Measurements from ENCODE around the gene PRAMEF17. TPM values are rescaled to one million over a fixed set of nuclear protein-coding genes. Genes with fewer than 3 reads are reported as not detected.
A peak's percentile ranks its signal among the peaks of the same experiment; 100 is the strongest.
"Not testable (repeated sequence)": the region's sequence is repeated elsewhere in the genome, so short reads cannot be mapped to it uniquely, and the experiment has no call there.

The PRAMEF17 gene
- polyA plus RNA-seq (2013, experiment 1 of 2) = not detected
- polyA plus RNA-seq (2013, experiment 2 of 2) = not detected

- H2BK15ac ChIP-seq (ENCODE audit: low read depth, poor library complexity, severe bottlenecking); H3K27ac ChIP-seq (ENCODE audit: low read length, poor library complexity, severe bottlenecking); H3K23ac ChIP-seq (ENCODE audit: low read length in 2 of 2); H4K91ac ChIP-seq (ENCODE audit: low read length); H3K14ac ChIP-seq (ENCODE audit: low read length in 2 of 2); H3K36me3 ChIP-seq (ENCODE audit: control insufficient read depth in 1 of 2, insufficient read depth in 2 of 2, low read depth in 1 of 2, low read length in 2 of 2); H3K4ac ChIP-seq (ENCODE audit: low read depth in 1 of 2, low read length in 2 of 2); DNase-seq; H3K9me3 ChIP-seq (ENCODE audit: control insufficient read depth, low read length); H2BK5ac ChIP-seq (ENCODE audit: low read depth, low read length, poor library complexity, severe bottlenecking); H3K79me1 ChIP-seq (replicated peaks; ENCODE audit: low read length, poor library complexity, severe bottlenecking); H3K4me3 ChIP-seq (ENCODE audit: insufficient read depth in 1 of 2, low read depth in 1 of 2, low read length in 2 of 2); H3K4me2 ChIP-seq (ENCODE audit: low read length, poor library complexity, severe bottlenecking); H2BK12ac ChIP-seq (ENCODE audit: low read length in 2 of 2); H3K9ac ChIP-seq (ENCODE audit: low read length); H2AK5ac ChIP-seq (ENCODE audit: low read length, severe bottlenecking); H3K4me1 ChIP-seq (ENCODE audit: control insufficient read depth, insufficient read depth, low read depth, low read length); H2AFZ ChIP-seq (ENCODE audit: low read depth, low read length); H3K27me3 ChIP-seq (ENCODE audit: control insufficient read depth in 1 of 2, insufficient read depth in 1 of 2, low read length in 2 of 2); H3K18ac ChIP-seq (ENCODE audit: low read depth in 1 of 2, low read length in 2 of 2); H4K8ac ChIP-seq (ENCODE audit: low read length); H2BK120ac ChIP-seq (ENCODE audit: low read depth, low read length): not testable (repeated sequence)
Measured at GRCh38 chr1:13389332-13389731, at the start of gene PRAMEF17. PRAMEF17 (plus strand) TSS chr1:13389632; CDS start chr1:13389658, 26 bp downstream.

GRCh38 chr1:13342496-13342895 lies 46.9 kb upstream of the PRAMEF17 start:
- H2AK5ac ChIP-seq (ENCODE audit: low read length, severe bottlenecking); H3K9me3 ChIP-seq (ENCODE audit: control insufficient read depth, low read length); DNase-seq; H3K27ac ChIP-seq (ENCODE audit: low read length, poor library complexity, severe bottlenecking); H3K27me3 ChIP-seq (ENCODE audit: control insufficient read depth in 1 of 2, insufficient read depth in 1 of 2, low read length in 2 of 2); H3K36me3 ChIP-seq (ENCODE audit: control insufficient read depth in 1 of 2, insufficient read depth in 2 of 2, low read depth in 1 of 2, low read length in 2 of 2); H2AFZ ChIP-seq (ENCODE audit: low read depth, low read length); H3K4me1 ChIP-seq (ENCODE audit: control insufficient read depth, insufficient read depth, low read depth, low read length); H3K23ac ChIP-seq (ENCODE audit: low read length in 2 of 2); H3K14ac ChIP-seq (ENCODE audit: low read length in 2 of 2); H2BK12ac ChIP-seq (ENCODE audit: low read length in 2 of 2); H3K4me3 ChIP-seq (ENCODE audit: insufficient read depth in 1 of 2, low read depth in 1 of 2, low read length in 2 of 2); H3K9ac ChIP-seq (ENCODE audit: low read length); H3K4me2 ChIP-seq (ENCODE audit: low read length, poor library complexity, severe bottlenecking); H4K91ac ChIP-seq (ENCODE audit: low read length); H2BK120ac ChIP-seq (ENCODE audit: low read depth, low read length); H3K18ac ChIP-seq (ENCODE audit: low read depth in 1 of 2, low read length in 2 of 2); H3K79me1 ChIP-seq (replicated peaks; ENCODE audit: low read length, poor library complexity, severe bottlenecking); H3K4ac ChIP-seq (ENCODE audit: low read depth in 1 of 2, low read length in 2 of 2); H4K8ac ChIP-seq (ENCODE audit: low read length); H2BK15ac ChIP-seq (ENCODE audit: low read depth, poor library complexity, severe bottlenecking); H2BK5ac ChIP-seq (ENCODE audit: low read depth, low read length, poor library complexity, severe bottlenecking): not testable (repeated sequence)
- WGBS = 82% methylated on average over 7 of the region's 8 CpGs

GRCh38 chr1:13347034-13347433 lies 42.4 kb upstream of the PRAMEF17 start, which contains the start of gene PRAMEF14:
PRAMEF14 (minus strand) TSS chr1:13347134; CDS start chr1:13345314, 1,820 bp downstream.
- not testable (repeated sequence) for H3K36me3 ChIP-seq (ENCODE audit: control insufficient read depth in 1 of 2, insufficient read depth in 2 of 2, low read depth in 1 of 2, low read length in 2 of 2); H3K23ac ChIP-seq (ENCODE audit: low read length in 2 of 2); H3K27me3 ChIP-seq (ENCODE audit: control insufficient read depth in 1 of 2, insufficient read depth in 1 of 2, low read length in 2 of 2); H2AK5ac ChIP-seq (ENCODE audit: low read length, severe bottlenecking); H3K9ac ChIP-seq (ENCODE audit: low read length); H3K4me3 ChIP-seq (ENCODE audit: insufficient read depth in 1 of 2, low read depth in 1 of 2, low read length in 2 of 2); H2BK120ac ChIP-seq (ENCODE audit: low read depth, low read length); H4K91ac ChIP-seq (ENCODE audit: low read length); H3K4ac ChIP-seq (ENCODE audit: low read depth in 1 of 2, low read length in 2 of 2); DNase-seq; H3K27ac ChIP-seq (ENCODE audit: low read length, poor library complexity, severe bottlenecking); H2BK15ac ChIP-seq (ENCODE audit: low read depth, poor library complexity, severe bottlenecking); H2AFZ ChIP-seq (ENCODE audit: low read depth, low read length); H2BK12ac ChIP-seq (ENCODE audit: low read length in 2 of 2); H3K79me1 ChIP-seq (replicated peaks; ENCODE audit: low read length, poor library complexity, severe bottlenecking); H2BK5ac ChIP-seq (ENCODE audit: low read depth, low read length, poor library complexity, severe bottlenecking); H4K8ac ChIP-seq (ENCODE audit: low read length); H3K4me2 ChIP-seq (ENCODE audit: low read length, poor library complexity, severe bottlenecking); H3K9me3 ChIP-seq (ENCODE audit: control insufficient read depth, low read length); H3K4me1 ChIP-seq (ENCODE audit: control insufficient read depth, insufficient read depth, low read depth, low read length); H3K14ac ChIP-seq (ENCODE audit: low read length in 2 of 2); H3K18ac ChIP-seq (ENCODE audit: low read depth in 1 of 2, low read length in 2 of 2)
- WGBS = no CpG with 5 or more reads among the region's 7 CpGs

- 100% methylated on average over 2 of the region's 8 CpGs for whole genome bisulfite sequencing
- not testable (repeated sequence) for H4K91ac ChIP-seq (ENCODE audit: low read length)
Measured at GRCh38 chr1:13353476-13353875, 36.0 kb upstream of the PRAMEF17 start.

More at GRCh38 chr1:13353476-13353875, 36.0 kb upstream of the PRAMEF17 start:
- not testable (repeated sequence) for H3K23ac ChIP-seq (ENCODE audit: low read length in 2 of 2); H2BK15ac ChIP-seq (ENCODE audit: low read depth, poor library complexity, severe bottlenecking); H3K18ac ChIP-seq (ENCODE audit: low read depth in 1 of 2, low read length in 2 of 2); H3K4me2 ChIP-seq (ENCODE audit: low read length, poor library complexity, severe bottlenecking); H3K79me1 ChIP-seq (replicated peaks; ENCODE audit: low read length, poor library complexity, severe bottlenecking); H3K36me3 ChIP-seq (ENCODE audit: control insufficient read depth in 1 of 2, insufficient read depth in 2 of 2, low read depth in 1 of 2, low read length in 2 of 2); H2BK5ac ChIP-seq (ENCODE audit: low read depth, low read length, poor library complexity, severe bottlenecking); H2AFZ ChIP-seq (ENCODE audit: low read depth, low read length); H3K27me3 ChIP-seq (ENCODE audit: control insufficient read depth in 1 of 2, insufficient read depth in 1 of 2, low read length in 2 of 2); H3K27ac ChIP-seq (ENCODE audit: low read length, poor library complexity, severe bottlenecking); H3K4me3 ChIP-seq (ENCODE audit: insufficient read depth in 1 of 2, low read depth in 1 of 2, low read length in 2 of 2); H3K4me1 ChIP-seq (ENCODE audit: control insufficient read depth, insufficient read depth, low read depth, low read length); H3K14ac ChIP-seq (ENCODE audit: low read length in 2 of 2); H2BK12ac ChIP-seq (ENCODE audit: low read length in 2 of 2); H3K4ac ChIP-seq (ENCODE audit: low read depth in 1 of 2, low read length in 2 of 2); H3K9me3 ChIP-seq (ENCODE audit: control insufficient read depth, low read length); H3K9ac ChIP-seq (ENCODE audit: low read length); H2AK5ac ChIP-seq (ENCODE audit: low read length, severe bottlenecking); H2BK120ac ChIP-seq (ENCODE audit: low read depth, low read length); H4K8ac ChIP-seq (ENCODE audit: low read length)
- DNase-seq = peak; percentile 0

Measured in mesenchymal stem cell (in vitro differentiated cells and primary cell).